ENCODE measurements around the gene SYTL1. TPM values are rescaled to one million over a fixed set of nuclear protein-coding genes. Genes with fewer than 3 reads are reported as not detected.
"Not testable (repeated sequence)": the region's sequence is repeated elsewhere in the genome, so short reads cannot be mapped to it uniquely, and the experiment has no call there.

The SYTL1 gene
- total RNA-seq, 1 donor from 2014 or later: 22.0 TPM

- TF ChIP-seq CTCF (conservative IDR thresholded peaks at IDR 0.05; ENCODE audit: low read depth, low read length): no peak
- no peak overlapping the region for H3K4me3 ChIP-seq (ENCODE audit: low read depth, low read length)
- no peak for DNase-seq (ENCODE audit: low read depth)
These were observed 41.8 kb downstream of the SYTL1 start for GRCh38 chr1:27383661-27384060.

- H3K4me3 ChIP-seq (ENCODE audit: low read depth, low read length); DNase-seq (ENCODE audit: low read depth): not testable (repeated sequence)
These were observed 43.0 kb downstream of the SYTL1 start for GRCh38 chr1:27384797-27385196.

- no peak overlapping the region for H3K4me3 ChIP-seq (ENCODE audit: low read depth, low read length)
- DNase-seq (ENCODE audit: low read depth): no peak
- peak; percentile 95 for TF ChIP-seq CTCF (conservative IDR thresholded peaks at IDR 0.05; ENCODE audit: low read depth, low read length)
These were observed 46.6 kb downstream of the SYTL1 start for GRCh38 chr1:27388337-27389005.

DNA sequence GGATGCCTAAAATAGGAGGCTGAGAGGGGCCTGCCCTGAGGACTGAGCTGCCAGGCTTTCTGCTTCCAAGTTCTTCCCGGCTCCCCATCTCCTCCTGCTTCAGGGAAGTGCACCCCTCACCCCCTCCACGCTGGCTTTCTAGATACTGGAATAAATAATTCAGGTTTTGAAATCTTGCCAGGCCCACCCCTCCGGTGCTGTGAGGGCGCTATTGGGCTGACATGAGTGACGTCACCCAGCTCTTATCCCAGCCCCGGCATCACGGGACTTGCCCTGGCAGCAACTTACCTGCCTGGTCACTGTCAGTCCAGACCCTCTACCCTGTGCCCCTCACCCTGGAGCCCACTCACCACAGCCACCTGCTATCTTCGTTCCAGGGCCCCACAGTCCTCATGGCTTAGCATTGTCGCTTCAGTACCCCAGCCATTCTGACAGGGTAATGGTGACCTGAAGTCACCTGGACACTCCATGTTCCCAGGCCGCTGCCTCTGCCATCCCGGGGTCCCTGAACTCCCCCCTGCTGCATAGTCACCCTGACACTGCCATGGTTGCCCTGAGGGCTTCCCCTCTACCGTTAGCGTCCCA is 49.8 kb downstream of the SYTL1 start:
- H3K4me3 ChIP-seq (ENCODE audit: low read depth, low read length): peak overlapping the region; percentile 77
- no peak for DNase-seq (ENCODE audit: low read depth)
- no peak for TF ChIP-seq CTCF (conservative IDR thresholded peaks at IDR 0.05; ENCODE audit: low read depth, low read length)

DNA sequence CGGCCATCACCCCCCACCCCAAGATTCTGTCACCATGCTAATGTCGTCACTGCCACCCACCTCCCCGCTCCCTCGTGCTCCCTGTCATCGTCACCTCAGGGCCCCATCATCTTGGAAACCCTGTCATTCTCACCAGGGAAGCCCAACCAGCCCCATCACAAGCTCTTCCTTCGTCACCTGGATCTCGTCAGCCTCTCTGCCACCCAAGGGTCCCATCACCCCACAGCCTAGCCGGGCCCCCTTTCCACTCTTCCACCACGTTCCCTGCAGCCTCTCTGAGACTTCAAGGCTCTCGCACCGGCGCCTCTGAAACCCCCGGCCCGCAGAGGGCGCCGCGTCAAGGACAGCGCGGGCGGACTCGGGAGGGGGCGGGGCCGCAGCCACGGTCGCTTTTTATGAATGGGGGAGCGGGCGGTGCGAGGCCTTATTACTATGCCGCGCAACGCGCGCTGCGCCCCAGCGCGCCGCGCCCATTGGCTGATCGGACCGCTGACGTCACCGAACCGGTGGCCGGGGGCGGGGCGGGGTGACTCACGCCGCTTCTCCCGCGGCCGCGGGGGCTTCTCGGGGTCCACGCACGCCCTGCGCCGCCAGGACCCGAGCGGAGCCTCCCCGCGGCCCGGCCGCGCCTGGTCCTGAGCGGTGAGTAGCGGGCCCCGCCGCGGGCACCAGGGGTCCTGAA is 50.4 kb downstream of the SYTL1 start, which contains the start of gene GPR3:
GPR3 (plus strand) TSS at position 527 of the 682 bp plus-strand sequence. CDS start 1,177 bp downstream, outside the sequence.
- TF ChIP-seq CTCF (conservative IDR thresholded peaks at IDR 0.05; ENCODE audit: low read depth, low read length): peak; percentile 51
- peak within 1 kb of the TSS; percentile 77 for H3K4me3 ChIP-seq (ENCODE audit: low read depth, low read length)
- DNase-seq (ENCODE audit: low read depth): no peak

DNA sequence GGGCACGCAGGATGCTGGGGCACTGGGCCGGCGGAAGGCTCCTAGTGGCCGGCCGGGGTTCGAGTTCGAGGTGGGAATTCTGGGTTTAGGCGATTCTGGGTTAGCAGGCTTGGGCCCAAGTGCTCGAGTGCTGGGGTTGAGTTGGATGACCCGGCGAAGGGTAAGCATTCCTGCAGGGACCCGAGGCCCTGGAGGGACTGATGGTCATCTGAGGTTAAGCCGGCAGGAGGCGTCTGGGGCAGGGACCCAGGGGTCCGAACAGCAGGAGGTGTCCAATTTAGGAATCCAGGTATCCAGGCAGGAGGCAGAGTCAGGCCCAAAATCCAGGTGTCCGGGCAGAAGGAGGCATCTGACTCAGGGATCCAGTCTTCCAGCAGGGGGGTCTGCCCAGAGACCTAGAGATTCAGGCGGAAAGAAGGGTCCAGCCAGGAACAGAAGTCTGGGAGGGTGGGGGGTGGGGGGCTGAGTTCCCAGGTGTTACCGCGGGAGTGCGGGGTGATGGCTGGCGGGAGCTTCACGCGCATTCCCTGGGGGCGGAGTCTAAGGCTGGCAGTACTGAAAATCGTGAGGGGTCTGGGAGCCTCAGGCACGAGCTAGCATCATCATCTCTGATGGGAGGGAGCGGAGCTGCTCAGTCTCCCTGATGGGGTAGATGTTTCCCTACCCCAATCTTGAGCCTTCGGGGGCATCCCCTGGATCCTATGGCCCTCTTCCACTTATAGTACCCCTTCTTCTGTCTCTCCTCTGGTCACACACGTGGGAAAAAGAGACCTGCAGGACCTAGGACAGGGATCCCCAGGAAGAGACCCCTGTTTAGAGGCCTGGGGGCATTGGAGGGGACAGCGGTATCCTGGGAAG is 51.2 kb downstream of the SYTL1 start:
- peak overlapping the region; percentile 77 for H3K4me3 ChIP-seq (ENCODE audit: low read depth, low read length)
- DNase-seq (ENCODE audit: low read depth): no peak
- peak; percentile 40 for TF ChIP-seq CTCF (conservative IDR thresholded peaks at IDR 0.05; ENCODE audit: low read depth, low read length)
